ENCODE results near the gene SV2B. TPM values are rescaled to one million over a fixed set of nuclear protein-coding genes. Genes with fewer than 3 reads are reported as not detected.

SV2B gene
- total and polyA plus RNA-seq, 2 donors: 1.2 to 4.5 TPM

GRCh38 chr15:91116113-91117067 is 16.3 kb downstream of the SV2B start:
- no peak for DNase-seq (ENCODE audit: extremely low spot score)
- Histone ChIP-seq H3K36me3 (ENCODE audit: insufficient read depth) (no peaks in the 10 kb centered on the region), H3K4me3 (ENCODE audit: low read depth, low read length) (no peak overlapping the region), H3K4me1 (ENCODE audit: insufficient read depth) (no peaks in the 10 kb centered on the region), H3K27ac (ENCODE audit: low read depth) (no peak overlapping the region)
- 46% methylated on average over 9 of the region's 9 CpGs for WGBS

DNA sequence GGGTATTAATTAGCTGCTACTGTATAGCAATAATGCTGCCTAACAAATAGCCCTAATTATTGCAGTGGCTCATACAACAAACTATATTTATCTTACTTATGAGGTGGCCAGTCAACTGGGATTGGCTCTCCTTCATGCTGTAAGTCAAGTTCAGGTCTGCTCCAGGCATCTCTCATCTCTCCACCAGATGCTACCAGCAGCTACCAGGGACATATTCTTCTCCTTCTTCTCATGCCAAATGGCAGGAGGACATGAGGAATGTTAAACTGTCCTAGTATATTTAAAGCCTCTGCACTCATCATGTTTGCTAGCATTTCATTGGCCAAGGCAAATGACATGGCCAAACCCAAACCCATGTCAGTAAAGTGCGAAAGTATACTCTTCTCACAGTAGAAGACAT is 17.3 kb downstream of the SV2B start:
- no peak for DNase-seq (ENCODE audit: extremely low spot score)
- WGBS: 85% methylated on average over 1 of the region's 1 CpG
- H3K4me1 ChIP-seq (ENCODE audit: insufficient read depth): no peaks in the 10 kb centered on the region
- no peaks in the 10 kb centered on the region for H3K36me3 ChIP-seq (ENCODE audit: insufficient read depth)
- H3K4me3 ChIP-seq (ENCODE audit: low read depth, low read length): no peak overlapping the region
- H3K27ac ChIP-seq (ENCODE audit: low read depth): no peak overlapping the region

DNA sequence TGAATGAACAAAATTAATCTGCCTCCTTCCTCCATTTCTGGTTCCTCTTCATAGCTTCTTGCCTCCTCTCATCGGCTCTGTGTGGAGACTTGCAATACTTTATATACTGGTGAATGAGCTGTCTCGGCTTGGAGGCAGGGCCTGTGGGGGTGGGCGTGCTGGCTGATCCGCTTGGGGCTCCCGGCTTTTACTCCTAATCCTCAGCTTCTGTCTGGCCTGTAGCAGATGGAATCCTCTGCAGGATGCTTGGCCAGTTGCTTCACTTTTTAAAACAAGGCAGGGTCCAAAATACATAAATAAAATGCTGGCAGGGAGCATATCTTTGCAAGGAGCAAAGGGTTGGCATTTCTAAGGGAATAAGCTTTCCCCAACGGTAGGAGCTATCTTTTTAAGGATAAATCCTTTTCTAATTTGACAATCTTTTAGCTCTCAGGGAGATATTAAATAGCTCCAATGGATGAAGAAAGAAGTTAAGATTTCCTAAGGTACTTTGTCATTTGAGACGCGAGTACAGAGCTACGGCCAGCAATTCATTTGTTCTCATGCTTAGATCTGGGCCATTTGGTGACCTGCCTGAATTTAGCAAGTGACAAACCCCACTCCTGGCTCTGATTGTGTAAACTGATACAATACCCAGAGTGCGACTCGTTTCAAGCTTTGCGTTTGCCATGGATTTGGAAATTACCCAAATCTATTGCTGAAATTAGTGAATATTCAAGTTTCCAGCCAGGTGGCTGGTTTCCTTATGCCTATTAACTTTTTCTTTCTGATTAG is 18.9 kb downstream of the SV2B start:
- DNase-seq (ENCODE audit: extremely low spot score): no peak
- Histone ChIP-seq H3K4me3 (ENCODE audit: low read depth, low read length) (no peak overlapping the region), H3K4me1 (ENCODE audit: insufficient read depth) (no peaks in the 10 kb centered on the region), H3K27ac (ENCODE audit: low read depth) (no peak overlapping the region), H3K36me3 (ENCODE audit: insufficient read depth) (no peaks in the 10 kb centered on the region)
- WGBS: 43% methylated on average over 12 of the region's 12 CpGs

GRCh38 chr15:91122296-91122695 is 22.2 kb downstream of the SV2B start:
- 66% methylated on average over 1 of the region's 1 CpG for WGBS
- DNase-seq (ENCODE audit: extremely low spot score): no peak
- Histone ChIP-seq H3K27ac (ENCODE audit: low read depth) (no peak overlapping the region), H3K4me3 (ENCODE audit: low read depth, low read length) (no peak overlapping the region), H3K4me1 (ENCODE audit: insufficient read depth) (no peaks in the 10 kb centered on the region), H3K36me3 (ENCODE audit: insufficient read depth) (no peaks in the 10 kb centered on the region)

- 59% methylated on average over 5 of the region's 5 CpGs for WGBS
Measured at GRCh38 chr15:91124132-91124531, 24.1 kb downstream of the SV2B start.

DNA sequence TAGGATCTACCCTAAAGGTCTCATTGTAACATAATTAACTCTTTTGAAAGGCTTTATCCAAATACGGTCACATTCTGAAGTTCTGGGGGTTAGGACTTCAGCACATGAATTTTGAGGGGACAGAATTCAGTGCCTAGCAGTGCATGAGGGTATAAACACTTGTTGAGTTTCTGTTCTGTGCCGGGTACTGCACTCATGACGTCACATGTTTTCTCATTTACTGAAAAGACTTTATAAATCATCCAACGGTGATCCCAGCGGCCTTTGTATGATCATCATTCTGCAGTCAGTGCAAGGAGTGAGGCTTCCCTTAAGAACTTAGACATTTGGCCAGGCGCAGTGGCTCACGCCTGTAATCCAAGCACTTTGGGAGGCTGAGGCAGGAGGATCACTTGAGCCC is 25.1 kb downstream of the SV2B start:
- 86% methylated on average over 7 of the region's 7 CpGs for WGBS
- Histone ChIP-seq H3K27ac (ENCODE audit: low read depth) (no peak overlapping the region), H3K4me1 (ENCODE audit: insufficient read depth) (no peaks in the 10 kb centered on the region)

More at GRCh38 chr15:91124132-91124531, 24.1 kb downstream of the SV2B start:
- H3K36me3 ChIP-seq (ENCODE audit: insufficient read depth): no peaks in the 10 kb centered on the region
- H3K4me3 ChIP-seq (ENCODE audit: low read depth, low read length): no peak overlapping the region
- no peak overlapping the region for H3K27ac ChIP-seq (ENCODE audit: low read depth)
- DNase-seq (ENCODE audit: extremely low spot score): no peak
- H3K4me1 ChIP-seq (ENCODE audit: insufficient read depth): no peaks in the 10 kb centered on the region

DNA sequence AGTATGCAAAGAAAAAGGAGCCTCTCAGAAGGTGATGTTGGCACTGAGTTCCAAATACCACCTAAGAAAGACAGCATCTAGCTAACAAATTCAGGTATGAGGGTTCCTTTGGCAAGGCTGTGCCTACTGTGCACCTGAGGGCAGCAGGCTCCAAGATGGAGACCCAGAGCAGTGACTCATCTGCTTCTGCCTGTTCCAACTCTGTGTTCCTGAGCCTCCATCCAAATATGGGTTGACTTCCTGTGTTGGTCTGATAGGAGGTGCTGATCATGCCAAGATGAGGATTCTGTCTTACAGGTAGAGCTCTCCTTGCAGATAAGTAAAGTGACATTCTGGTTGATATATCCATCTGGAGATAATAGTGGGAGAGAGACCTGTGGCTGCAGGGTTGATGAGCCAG is 26.0 kb downstream of the SV2B start:
- Histone ChIP-seq H3K36me3 (ENCODE audit: insufficient read depth) (no peaks in the 10 kb centered on the region), H3K27ac (ENCODE audit: low read depth) (no peak overlapping the region), H3K4me3 (ENCODE audit: low read depth, low read length) (no peak overlapping the region), H3K4me1 (ENCODE audit: insufficient read depth) (no peaks in the 10 kb centered on the region)
- no peak for DNase-seq (ENCODE audit: extremely low spot score)

More for the DNA sequence above, 25.1 kb downstream of the SV2B start:
- H3K4me3 ChIP-seq (ENCODE audit: low read depth, low read length): no peak overlapping the region
- no peaks in the 10 kb centered on the region for H3K36me3 ChIP-seq (ENCODE audit: insufficient read depth)
- no peak for DNase-seq (ENCODE audit: extremely low spot score)

DNA sequence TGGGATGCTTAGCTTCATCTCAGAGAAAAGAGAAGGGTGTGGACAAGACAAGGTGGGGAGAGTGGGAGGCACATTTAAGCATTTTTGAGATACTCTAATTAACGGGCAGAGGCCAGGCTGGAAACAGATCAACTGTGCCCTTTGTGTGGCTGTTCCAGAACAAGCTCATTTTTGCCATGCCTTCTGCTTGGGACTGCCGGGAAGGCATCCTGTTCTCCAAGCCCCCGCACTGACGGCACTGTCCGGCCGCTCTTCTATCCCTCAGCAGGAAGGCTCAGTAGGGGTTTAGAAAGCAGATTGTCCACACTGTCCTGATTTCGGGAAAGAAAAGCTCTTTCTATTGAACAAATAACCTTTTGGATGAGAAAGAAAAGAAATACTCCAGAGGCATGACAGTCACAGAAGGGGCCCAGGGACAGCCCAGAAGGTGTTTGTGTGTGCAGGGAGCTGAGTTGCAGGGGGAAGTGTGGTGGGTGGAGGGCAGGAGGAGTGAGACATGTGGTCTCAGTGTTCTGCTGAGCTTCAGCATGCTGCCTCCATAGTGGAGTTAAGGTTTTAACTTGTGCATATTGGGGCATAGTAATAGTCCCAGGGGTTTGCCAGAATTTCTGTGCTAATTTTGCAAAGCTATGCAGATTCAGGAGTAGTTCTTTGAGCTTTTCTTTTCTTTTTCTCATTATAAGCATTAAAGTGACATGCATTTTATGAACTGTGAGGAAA is 27.3 kb downstream of the SV2B start:
- Histone ChIP-seq H3K4me1 (ENCODE audit: insufficient read depth) (no peaks in the 10 kb centered on the region), H3K36me3 (ENCODE audit: insufficient read depth) (no peaks in the 10 kb centered on the region), H3K27ac (ENCODE audit: low read depth) (no peak overlapping the region), H3K4me3 (ENCODE audit: low read depth, low read length) (no peak overlapping the region)
- DNase-seq (ENCODE audit: extremely low spot score): no peak
- 44% methylated on average over 7 of the region's 7 CpGs for WGBS

DNA sequence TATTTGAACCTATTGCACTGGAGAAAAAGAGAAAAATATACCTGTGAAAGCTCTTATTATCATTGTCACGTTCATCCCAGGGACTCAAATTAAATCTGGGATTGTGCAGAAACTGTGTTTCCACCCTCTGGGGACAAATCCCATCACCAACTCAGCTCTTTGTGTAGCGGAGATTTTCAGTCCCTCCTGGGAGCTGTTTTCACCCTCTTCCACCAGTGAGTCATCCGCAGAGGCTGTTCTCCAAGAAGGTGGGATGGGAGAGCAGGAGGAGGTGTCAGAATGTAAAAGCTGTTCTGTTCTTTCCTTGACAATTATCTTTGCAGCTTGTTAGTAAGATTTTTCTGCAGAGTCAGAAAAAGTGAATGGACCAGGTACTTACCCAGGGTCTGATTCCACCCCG is 28.0 kb downstream of the SV2B start:
- H3K36me3 ChIP-seq (ENCODE audit: insufficient read depth): no peaks in the 10 kb centered on the region
- no peak overlapping the region for H3K4me3 ChIP-seq (ENCODE audit: low read depth, low read length)
- DNase-seq (ENCODE audit: extremely low spot score): no peak
- 68% methylated on average over 4 of the region's 4 CpGs for WGBS
- no peak overlapping the region for H3K27ac ChIP-seq (ENCODE audit: low read depth)
- no peaks in the 10 kb centered on the region for H3K4me1 ChIP-seq (ENCODE audit: insufficient read depth)

DNA sequence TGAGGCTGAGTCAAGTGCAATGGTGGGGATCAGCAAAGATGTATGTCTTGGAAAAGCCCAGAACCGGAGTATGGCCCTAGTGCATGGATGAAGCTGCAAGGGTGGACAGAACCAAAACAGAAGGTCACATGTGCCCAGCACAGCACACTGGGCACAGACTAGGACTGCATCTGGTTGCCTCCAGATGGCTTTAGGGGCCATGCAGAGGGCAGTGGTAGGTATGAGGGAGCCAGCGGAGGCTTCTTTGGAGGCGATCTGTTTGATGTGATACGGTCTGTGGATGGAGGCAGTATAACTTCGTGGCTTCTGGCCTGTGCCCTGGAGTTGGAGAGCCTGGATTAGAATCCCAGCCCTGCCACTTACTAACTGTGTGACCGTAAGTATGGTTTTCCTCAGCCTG is 29.4 kb downstream of the SV2B start:
- Histone ChIP-seq H3K27ac (ENCODE audit: low read depth) (no peak overlapping the region), H3K36me3 (ENCODE audit: insufficient read depth) (no peaks in the 10 kb centered on the region), H3K4me3 (ENCODE audit: low read depth, low read length) (no peak overlapping the region), H3K4me1 (ENCODE audit: insufficient read depth) (no peaks in the 10 kb centered on the region)
- WGBS: 90% methylated on average over 6 of the region's 6 CpGs
- no peak for DNase-seq (ENCODE audit: extremely low spot score)

GRCh38 chr15:91132079-91132478 is 32.0 kb downstream of the SV2B start:
- no peak for DNase-seq (ENCODE audit: extremely low spot score)
- WGBS: 86% methylated on average over 7 of the region's 7 CpGs
- Histone ChIP-seq H3K36me3 (ENCODE audit: insufficient read depth) (no peaks in the 10 kb centered on the region), H3K27ac (ENCODE audit: low read depth) (no peak overlapping the region), H3K4me3 (ENCODE audit: low read depth, low read length) (no peak overlapping the region), H3K4me1 (ENCODE audit: insufficient read depth) (no peaks in the 10 kb centered on the region)

DNA sequence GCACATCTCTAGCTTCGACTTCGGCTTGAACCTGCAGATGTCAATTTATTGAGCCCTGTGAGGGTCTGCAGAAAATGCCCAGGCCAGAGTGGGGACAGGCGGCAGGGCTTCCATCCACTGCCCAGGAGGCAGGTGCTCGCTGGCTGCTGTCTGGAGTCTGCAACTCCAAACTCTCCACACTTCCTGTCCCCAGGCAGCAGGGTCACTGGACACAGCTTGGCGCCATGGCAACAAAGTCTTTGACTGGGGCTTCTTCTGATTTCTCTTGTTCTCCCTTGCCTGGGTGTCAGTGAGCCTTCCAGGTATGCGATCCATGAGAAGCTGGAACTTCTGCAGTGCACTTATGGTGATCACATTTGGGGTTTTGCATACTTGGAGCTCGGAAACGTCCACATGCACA is 33.5 kb downstream of the SV2B start:
- Histone ChIP-seq H3K4me1 (ENCODE audit: insufficient read depth) (no peaks in the 10 kb centered on the region), H3K4me3 (ENCODE audit: low read depth, low read length) (no peak overlapping the region)
- 75% methylated on average over 8 of the region's 8 CpGs for WGBS

DNA sequence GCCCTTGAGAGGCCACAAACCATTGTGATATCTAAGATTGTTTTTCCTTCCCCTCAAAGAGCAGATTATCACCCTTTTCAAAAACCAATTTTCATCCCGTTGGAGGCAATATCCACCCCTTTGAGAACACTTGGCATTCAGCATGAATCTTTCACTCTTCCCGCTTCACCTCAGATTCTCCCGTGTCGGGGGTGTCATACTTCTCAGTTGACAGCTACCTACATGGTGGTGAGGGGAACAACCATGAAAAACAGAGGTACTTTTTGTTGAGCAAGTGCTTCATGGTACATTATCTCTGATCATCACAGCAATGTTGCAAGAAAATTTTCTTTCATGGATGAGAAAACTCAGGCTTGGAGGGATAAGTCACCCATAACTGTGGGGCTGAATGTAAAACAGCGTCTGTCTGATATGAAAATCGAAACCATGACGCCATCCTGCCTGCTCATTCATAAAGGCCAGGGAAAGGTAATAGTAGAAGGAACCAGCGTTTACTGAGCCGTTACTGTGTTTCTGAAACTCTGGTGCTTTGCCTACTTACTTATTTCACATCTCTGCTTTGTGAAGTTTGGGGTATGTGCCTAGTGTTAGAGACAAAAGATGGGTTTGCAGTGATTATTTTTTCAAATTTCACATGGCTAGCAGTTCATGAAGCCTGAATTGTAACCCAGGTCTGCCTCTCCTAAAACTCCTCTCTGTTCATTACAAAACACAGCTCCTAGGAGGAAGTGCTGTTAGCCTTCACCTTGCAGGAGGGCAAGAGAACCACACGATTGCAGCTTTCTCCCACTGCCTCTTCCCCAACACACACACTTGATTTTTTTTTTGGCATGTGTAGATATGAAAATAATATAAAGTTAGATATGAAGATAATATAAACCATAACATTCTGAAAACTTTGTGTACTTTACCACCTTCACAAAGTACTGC is 35.4 kb downstream of the SV2B start:
- Histone ChIP-seq H3K27ac (ENCODE audit: low read depth) (no peak overlapping the region), H3K4me1 (ENCODE audit: insufficient read depth) (no peaks in the 10 kb centered on the region), H3K4me3 (ENCODE audit: low read depth, low read length) (no peak overlapping the region), H3K36me3 (ENCODE audit: insufficient read depth) (no peaks in the 10 kb centered on the region)
- no peak for DNase-seq (ENCODE audit: extremely low spot score)
- WGBS: 78% methylated on average over 10 of the region's 10 CpGs

More for the DNA sequence above, 33.5 kb downstream of the SV2B start:
- Histone ChIP-seq H3K27ac (ENCODE audit: low read depth) (no peak overlapping the region), H3K36me3 (ENCODE audit: insufficient read depth) (no peaks in the 10 kb centered on the region)
- no peak for DNase-seq (ENCODE audit: extremely low spot score)

Measured in urinary bladder (tissue), 4 donors.